GM18519 (cell line): ENCODE results near the gene ADARB2.
"Not testable (repeated sequence)": the region's sequence is repeated elsewhere in the genome, so short reads cannot be mapped to it uniquely, and the experiment has no call there.

ENCODE experiments used
- ATAC-seq: cut with Tn5 transposase; IDR thresholded peaks from one replicate; pipeline ENCODE4 v1.9.1; 2021; ENCODE audit warnings: mild to moderate bottlenecking, moderate library complexity; ENCODE audit not compliant: unreplicated experiment, low FRiP score

Gene ADARB2

DNA sequence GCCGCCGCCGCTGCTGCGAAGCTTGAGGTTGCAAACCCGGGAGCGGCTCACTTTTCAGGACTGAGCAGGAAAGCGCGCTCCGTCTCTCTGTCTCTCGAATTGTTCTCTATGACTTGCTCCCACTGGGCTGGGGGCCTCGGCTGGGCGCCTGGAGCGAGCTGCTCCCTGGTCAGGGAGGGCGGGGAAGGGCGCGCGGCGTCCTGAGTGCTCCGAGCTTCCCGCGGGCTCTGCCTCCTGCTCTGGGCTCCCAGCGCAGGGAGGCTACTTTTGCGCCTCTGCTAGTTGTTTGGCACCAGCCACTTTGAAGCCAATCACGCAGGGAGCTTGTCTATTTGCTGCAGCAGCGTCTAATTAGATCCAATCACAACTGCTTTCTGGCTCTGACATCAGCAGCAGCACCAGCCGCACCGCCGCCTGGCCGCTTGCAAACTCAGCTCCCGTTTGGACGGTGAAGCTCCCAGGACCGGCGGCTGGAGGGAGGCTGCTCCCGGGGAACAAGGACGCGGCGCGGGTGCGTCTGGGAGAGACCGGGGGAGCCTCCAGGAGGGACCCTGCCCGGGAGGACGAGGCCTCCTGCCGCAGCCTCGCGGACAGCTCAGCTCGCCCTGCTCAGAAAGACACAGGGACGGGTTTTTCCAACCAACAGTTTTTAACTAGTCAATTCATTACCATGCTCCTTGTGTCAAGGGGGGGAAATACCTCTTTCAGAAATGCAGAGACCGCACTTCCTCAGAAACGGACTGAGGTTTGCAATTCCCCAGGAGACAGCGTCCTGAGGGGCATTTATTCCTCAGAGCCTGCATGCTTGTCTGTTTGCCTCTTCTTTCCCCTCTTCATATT lies at the start of gene ADARB2:
Gene ADARB2, minus strand, starts transcription at position 304 of the 840 bp plus-strand sequence.
- peak; percentile 67 for ATAC-seq

DNA sequence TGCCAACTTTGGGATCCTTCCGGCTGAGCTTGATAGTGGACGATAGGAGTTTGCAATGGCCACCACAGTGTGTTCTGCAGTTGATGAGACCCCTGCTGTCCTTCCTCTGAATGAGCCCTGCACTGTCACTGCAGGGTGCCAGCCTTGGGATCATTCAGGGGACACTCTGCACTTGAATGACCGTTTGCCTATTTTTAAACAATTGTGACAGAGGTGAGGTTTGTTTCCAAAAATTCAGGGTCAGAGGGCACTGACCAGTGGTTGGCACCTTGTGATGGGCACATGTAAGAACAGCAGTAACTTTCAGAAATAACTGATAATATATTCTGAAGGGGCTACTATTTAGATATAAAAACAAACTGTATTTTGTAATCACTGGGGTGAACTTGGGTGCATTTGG lies 48.5 kb upstream of the ADARB2 start:
- ATAC-seq, result no peak

DNA sequence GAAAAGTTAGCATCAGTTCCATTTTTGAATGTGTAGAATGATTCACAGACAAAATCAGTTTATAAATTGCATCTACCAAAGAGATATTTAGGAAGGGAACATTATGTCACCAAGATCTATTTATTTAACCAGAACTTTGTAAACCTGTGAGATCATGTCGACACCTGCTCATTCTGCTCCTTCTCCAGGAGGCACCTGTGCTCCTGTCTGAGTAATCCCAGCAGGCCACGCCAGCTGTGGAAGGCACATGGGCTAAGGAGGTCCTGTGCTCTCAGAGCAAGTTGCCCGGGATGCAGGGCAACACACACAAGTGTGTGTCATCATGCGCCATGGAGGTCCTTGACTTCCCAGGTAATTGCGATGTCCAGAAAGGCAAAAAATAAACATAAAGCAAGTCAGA lies 45.5 kb upstream of the ADARB2 start:
- ATAC-seq, result no peak

DNA sequence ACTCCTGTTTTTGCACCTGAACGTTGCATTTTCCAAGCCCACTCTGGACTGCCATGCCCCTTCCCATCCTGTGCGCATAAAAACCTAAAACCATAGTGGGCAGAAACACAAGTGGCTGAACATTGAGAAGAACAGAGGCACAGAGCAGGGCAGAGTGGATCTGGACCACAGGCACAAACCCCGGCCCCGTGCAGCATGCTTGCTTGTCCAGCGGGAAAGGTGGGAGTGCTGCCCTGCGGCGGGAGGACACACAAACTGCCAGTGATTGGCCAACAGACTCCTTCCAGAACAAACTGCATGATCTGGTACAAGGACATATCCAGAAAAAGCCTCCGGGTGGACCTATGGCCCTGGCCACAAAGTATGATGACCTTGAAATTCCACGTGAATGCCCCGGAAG lies 42.5 kb upstream of the ADARB2 start:
- no peak for ATAC-seq

DNA sequence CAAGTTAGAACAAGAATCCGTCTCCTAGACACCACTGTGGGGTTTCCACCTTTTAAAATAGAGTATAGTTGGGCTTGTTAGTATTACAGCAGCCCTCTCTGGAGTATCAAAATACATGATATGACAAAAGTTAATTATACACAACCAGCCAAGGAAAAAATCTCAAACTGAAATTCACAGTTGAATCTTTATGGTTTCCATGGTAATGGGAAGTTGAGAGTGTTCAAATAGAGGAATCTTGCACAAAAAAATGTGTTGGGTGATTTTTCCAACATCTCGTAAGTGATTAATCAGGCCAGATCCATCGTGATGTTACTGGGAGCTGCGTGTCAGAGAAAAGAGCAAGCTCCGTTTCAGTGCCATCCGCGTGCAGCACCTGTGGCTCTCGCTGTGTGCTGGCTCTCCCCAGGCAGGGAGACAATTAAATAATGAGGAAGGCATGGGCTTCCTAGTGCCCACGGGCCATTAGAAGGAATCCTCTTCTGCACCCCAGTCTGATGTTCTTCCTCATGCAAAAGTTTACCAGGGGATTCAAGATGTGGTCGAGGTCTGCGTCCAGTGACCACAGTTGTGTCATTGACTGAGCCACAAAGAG lies 41.1 kb upstream of the ADARB2 start:
- no peak for ATAC-seq

DNA sequence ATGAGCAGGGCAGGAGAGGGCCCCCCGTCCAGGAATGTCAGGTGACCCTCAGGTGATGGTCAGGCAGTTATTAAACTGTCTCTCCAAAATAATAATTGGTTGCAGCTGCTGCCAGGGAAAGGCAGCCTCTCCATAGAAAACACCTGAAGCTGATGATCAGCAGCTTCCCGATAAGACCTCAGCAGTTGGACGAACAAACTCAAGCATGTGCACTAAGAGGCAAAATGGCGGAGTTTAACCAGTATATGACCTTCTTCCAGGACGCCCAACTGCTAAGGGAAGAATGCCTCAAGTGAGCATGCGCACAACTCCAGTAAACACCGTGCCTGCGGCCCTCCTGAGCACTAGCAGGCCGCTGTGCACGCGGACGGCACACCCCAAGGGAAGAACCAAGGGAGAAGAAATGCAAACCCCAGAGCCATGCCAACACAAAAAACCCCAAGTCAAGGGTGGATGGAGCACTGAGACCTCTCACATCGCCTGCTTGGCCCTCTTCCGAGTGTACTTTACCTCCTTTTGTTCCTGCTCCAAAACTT lies 38.9 kb upstream of the ADARB2 start:
- ATAC-seq, result no peak

DNA sequence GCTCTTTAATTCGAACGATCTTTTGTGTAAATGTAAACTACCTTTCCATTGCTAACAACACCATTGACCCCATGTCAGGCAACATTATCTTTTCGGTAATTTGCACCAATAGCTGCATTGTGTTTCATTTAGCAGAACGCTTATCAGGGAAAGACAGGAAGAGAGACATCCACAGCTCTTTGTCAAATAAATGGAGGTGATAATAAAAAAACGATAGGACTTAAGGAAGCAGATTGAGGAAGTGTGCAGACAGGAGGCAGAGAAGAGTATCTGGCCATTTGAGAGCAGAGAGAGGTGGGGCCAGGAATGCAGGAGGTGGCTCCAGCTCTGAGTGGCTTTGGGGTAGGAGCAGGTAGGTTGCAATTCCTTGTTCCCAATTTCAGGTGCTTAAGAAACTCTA lies 37.5 kb upstream of the ADARB2 start:
- ATAC-seq, result no peak

DNA sequence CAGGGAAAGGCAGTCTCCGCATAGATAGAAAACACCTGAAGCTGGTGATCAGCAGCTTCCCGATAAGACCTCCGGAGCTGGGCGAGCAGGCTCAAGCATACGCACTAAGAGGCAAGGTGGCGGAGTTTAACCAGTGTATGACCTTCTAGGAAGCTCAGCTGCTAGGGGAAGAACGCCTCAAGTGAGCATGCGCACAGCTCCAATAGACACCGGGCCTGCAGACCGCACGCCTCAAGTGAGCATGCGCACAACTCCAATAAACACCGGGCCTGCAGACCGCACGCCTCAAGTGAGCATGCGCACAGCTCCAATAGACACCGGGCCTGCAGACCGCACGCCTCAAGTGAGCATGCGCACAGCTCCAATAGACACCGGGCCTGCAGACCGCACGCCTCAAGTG lies 35.9 kb upstream of the ADARB2 start:
- ATAC-seq, result not testable (repeated sequence)

DNA sequence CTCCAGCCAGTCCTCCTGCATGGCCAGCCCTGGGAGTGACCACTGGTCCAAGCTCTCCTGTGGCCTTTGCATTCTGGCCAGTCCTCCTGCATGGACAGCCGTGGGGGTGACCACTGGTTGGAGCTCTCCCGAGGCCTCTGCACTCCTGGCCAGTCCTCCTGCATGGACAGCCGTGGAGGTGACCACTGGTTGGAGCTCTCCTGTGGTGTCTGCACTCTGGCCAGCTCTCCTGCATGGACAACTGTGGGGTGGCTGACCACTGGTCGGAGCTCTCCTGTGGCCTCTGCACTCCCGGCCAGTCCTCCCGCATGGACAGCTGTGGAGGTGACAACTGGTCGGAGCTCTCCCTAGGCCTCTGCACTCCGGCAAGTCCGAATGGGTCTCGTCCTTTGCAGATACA lies 28.7 kb upstream of the ADARB2 start:
- no peak for ATAC-seq

DNA sequence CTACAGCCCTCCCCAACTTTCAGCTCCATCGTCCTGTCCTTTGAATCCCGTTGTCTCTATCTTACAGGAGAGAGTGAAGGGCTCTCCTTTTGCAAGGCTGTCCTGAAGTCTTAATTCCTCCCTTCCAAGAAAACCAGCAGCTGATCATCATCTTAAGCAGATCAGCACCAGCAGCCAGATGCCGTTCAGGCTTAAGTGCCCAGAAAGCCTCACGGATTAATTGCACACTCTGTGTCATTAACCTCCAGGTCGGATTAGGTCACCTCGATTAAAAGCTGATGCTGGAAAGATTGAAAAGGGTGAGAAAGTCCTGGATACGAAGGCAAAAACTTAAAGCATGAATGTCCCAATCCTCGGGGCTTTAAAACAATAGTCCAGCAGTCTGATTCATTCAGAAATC lies 24.8 kb upstream of the ADARB2 start:
- ATAC-seq, result no peak

DNA sequence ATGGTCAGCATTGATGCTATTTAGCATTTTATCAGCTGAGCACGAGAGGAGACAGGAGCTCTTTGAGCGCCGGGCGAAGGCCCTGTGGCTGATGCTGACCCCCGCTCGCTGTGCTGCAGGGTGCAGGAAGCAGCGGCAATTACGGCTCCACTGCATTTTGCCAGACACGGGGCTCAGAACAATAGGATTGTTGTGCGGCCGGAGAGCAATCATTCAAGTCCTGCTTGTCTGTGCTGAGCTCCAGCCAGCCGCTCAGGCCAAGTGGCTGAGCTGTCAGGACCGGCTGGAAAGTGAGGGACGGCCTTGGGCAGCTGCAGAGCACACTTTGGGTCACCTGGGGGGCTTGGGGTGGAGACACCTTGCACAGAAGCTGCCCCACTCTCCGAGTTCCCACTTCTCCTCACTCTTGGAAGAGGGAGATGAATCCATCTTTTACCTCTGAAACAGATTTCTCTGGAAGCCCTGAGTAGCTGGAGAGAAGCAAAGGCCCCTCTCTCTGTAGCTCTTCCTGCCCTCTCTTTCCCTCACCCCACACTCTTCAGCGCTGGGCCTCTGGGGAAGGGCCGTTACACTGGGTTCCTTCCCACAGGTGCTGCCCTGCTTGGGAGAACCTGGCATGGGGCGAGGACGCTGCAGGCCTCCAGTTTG lies 17.3 kb upstream of the ADARB2 start:
- ATAC-seq, result no peak

DNA sequence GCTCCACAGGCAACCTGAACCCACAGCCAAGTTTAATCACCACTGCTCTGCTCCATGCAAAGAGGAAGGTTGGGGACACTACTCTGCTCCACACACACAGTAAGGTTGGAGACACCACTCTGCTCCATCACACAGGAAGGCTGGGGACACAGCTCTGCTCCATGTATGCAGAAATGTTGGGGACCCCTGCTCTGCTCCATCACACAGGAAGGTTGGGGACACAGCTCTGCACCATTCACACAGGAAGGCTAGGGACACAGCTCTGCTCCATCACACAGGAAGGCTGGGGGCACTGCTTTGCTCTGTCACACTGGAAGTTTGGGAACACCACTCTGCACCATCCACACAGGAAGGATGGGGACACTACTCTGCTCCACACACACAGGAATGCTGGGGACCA lies 14.8 kb upstream of the ADARB2 start:
- no peak for ATAC-seq

DNA sequence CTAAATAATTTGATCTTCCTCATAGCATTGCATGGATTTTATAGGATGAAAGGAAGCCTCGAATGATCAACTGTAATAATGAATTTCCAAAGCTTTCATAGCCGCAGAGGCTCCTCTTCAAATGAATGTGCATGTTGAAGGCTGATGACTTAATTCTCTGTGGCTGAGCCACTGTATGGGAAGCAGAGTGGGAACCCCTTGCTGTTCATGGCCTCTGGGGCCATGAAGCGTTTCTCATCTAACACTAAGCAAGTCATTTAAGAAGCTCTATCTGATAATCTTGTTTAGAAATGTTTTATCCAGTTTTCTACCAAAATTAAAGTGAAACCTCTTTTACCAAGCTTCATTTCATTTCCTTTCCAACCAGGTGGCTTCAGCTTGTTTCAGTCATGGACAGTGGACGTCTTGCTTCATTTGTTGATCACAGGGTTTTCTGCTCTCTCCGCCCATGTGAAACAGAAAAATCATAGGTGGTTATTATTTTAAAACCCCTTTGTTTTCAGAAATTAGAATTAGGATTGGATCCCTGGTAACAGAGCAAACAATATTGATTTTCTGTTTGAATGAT lies 10.3 kb upstream of the ADARB2 start:
- ATAC-seq, result no peak

DNA sequence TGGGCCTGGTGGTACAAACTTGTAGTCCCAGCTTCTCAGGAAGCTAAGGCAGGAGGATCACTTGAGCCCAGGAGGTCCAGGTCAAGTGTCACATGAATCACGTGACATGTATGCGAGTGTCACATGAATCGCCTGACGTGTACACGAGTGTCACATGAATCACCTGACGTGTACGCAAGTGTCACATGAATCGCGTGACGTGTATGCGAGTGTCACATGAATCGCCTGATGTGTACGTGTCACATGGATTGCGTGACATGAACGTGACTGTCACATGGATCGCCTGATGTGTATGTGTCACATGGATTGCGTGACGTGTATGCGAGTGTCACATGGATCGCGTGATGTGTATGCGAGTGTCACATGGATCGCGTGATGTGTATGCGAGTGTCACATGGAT lies 9.5 kb upstream of the ADARB2 start:
- ATAC-seq, result no peak

DNA sequence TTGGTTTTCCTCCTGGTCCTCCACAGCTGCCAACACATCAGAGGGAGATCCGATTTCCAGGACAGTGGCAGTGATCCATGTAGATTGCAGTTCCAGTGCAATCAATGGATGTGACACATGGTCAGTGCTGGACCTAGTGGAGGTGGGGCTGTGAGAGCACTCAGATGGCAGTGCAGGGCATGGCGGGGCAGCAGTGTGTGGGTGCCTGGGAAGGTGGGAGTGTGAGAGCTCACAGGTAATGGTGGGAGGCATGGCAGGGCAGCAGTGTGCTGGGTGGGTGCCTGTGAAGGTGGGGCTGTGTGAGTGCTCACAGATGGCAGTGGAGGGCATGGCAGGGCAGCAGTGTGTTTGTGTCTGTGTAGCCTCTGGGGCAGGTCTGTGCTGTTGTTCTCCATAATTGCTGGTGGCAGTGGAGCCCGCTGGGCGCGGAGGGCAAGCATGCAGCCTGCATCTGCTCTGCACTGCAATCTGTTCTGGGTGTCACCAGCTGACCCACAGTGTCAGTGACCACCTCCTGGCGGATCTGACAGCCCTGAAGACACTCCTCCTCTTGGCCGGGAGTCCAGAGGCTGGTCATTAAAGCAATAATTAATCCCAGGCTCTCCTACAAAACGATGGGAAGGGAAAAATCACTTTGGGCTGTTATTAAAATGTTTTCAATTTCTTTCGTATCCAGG lies 8.6 kb upstream of the ADARB2 start:
- no peak for ATAC-seq

DNA sequence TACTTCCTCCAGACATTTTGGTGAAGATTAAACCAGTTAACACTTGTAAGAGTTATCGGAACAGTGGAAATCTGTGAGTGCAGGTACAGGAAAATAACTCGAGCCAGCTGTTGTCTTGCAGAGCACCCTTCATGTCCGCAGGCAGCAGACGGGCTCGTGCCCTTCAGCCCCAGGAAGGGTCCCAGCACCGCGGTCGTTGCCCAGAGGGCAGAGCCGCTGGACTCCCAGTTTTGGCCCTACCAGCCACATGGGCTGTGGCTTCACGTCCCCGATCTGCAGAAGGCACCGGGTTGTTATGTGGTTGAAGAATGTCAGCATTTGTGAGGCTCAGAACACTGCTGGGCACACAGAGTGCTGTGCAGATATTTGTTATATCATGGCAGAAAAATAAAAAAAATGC lies 7.2 kb upstream of the ADARB2 start:
- ATAC-seq, result no peak

DNA sequence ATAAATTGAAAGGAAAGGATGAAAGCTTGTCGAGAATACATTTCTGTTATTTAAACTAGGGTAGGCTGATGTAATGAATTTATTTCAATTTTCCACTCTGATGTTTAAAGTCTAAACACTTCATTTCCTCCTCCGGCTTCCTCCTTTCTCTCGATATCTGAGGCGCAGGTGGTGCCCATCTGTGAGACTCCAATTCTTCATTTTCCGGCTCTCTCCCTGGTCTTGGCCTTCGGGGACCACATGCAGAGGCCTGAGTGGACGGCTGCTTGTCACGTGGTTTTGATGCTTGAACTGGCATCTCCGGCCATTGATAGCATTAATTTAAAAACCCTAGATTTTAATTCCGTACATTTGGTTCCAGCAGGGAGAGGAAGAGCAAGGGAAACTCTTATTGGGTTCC lies 5.8 kb upstream of the ADARB2 start:
- ATAC-seq, result no peak

DNA sequence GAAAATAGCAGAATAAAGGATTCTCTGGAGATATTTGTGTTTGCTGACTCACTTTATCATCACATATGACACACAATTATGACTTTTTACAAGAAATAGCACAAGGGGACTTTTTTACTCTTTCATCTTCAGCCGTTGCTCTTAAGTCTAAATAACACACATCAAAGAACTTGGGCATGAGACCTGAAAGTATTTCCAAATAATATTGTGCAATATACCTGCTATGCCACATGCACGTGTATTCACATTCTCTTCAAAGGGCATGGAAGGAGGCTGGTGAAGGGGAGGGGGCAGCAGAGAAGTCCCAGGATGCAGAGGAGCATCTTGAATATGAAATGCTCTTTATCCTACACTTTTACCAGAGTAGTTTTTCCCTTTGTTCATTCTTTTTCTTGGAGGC lies 4.1 kb upstream of the ADARB2 start:
- ATAC-seq, result no peak

DNA sequence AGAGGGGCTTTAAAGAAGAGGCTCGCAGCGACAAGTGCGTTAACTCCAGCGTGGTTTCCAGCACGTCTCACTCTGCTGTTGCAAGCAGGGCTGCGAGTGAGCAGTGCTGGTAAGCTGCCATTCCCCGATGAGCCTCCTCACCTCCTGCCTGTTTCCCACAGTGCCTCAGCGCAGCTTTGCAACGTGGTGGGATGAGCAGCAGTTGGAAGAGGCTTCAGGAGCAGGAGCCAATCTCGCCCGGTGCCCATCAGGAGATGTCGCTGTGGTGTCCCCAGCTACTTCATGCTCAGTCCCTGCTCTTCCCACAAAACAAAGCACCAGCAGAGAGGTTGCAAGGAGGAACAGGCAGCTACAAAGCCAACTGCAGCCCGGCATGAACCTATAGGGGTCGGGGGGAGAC lies 2.4 kb upstream of the ADARB2 start:
- no peak for ATAC-seq

DNA sequence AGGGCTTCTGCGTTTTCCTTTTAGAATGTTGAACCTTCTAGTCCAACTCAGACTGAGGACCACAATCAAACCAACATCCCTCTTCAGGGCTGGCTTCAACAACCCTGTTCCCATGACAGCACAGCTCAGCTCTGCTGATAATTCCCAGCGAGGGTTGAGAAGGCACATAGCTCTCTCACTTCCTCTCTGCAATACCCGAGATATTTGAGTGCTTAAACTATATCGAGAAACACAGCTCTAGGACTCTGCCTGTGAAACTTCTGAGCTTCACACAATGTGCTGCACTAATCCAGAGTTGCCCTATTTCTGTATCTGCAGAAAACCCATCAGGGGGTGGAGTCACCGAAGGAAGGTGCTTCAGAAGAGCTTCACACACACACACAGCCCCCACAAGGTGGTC lies 1.6 kb upstream of the ADARB2 start:
- peak; percentile 72 for ATAC-seq

DNA sequence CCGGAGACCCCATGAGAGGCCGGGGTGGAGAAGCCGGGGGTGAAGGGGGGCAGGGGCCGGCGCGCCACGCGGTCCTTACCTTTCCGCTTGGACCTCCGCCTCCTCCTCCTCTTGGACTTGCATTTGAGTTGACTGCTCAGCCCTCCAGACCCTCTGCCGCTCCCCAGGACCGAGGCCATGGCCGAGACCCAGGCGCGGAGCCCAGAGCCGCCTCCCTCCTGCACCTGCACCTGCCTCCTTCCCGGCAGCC lies 428 bp downstream of the ADARB2 start:
- no peak for ATAC-seq
